GM12872 (cell line): ENCODE measurements around the gene RAB25.

Experiments used
- TF ChIP-seq, protein P1 (sequence below): IDR thresholded peaks from 3 replicates; pipeline ENCODE4 v1.5.1; 2011; ENCODE audit warnings: low read depth, mild to moderate bottlenecking, low read length, moderate library complexity; ENCODE audit not compliant: insufficient read depth

Gene RAB25

DNA sequence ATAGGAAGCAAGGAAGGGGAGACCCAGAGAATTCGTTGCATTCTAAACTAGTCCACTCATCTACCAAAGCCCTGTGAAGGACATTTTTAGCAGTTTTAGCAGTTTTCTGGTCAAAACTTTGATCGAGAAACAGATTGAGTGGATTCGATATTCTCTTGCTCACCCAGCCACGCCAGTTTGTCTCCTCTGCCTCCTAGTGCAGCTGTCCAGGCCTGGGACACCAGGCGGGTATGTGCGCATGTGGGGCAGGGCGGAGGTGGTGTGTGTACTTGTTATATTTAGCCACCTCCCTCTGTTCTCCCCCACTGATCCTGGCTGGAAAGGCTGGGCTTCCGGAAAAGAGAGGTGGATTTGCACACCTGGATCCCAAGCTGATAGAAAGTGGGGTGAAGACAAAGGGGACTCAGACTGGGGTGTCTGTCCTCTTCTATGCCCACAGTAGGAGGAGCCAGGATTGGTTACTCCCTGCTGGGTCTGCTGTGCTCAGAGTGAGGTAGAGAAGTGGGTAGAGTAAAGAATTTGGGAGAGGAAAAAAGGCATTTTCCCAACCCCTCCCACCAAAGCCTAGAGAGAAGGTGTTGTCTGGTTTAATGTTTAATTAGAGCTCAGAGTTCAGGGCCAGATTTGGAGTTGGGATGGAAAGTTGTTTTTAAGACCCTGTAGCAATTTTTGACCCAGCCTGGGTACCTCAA lies 57.4 kb downstream of the RAB25 start:
- TF ChIP-seq, protein P1, sequence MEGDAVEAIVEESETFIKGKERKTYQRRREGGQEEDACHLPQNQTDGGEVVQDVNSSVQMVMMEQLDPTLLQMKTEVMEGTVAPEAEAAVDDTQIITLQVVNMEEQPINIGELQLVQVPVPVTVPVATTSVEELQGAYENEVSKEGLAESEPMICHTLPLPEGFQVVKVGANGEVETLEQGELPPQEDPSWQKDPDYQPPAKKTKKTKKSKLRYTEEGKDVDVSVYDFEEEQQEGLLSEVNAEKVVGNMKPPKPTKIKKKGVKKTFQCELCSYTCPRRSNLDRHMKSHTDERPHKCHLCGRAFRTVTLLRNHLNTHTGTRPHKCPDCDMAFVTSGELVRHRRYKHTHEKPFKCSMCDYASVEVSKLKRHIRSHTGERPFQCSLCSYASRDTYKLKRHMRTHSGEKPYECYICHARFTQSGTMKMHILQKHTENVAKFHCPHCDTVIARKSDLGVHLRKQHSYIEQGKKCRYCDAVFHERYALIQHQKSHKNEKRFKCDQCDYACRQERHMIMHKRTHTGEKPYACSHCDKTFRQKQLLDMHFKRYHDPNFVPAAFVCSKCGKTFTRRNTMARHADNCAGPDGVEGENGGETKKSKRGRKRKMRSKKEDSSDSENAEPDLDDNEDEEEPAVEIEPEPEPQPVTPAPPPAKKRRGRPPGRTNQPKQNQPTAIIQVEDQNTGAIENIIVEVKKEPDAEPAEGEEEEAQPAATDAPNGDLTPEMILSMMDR, result no peak

DNA sequence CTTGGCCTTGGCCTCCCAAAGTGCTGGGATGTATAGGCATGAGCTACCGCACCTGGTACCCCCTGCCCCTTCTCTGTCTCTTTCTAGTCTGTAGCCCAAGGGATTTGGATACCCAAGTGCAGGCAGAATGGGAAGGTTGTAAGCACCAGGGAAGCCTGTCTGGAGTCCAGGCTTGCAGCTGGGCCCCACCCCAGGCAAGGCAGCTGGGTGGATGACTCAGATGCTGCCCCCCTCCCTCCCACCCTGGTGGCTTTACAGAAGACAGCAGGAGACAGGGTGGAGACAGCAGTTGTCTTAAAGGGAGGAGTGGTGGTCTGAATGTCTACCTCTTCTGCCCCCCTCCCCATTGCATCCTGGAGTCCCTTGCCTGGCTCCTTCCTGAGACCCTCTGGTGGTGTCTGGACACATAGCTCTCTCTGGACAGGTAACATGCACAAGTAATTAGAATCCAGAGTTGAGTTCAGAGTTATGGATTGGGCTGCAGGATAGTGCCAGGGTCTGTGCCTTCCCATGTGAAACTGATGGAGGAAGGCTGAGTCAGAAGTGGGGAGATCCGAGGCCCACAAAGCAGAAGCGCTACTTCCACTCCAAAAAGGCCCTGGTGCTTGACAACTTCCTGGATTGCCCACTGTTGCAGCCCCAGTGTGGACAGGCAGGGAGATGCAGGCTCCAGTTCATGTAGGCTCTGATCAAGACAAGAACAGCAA lies 58.7 kb downstream of the RAB25 start:
- TF ChIP-seq, protein P1, result peak; percentile 24; the same call in 1 of the 3 replicates
